H9 (cell line): ENCODE measurements around the gene CA12. TPM values are rescaled to one million over a fixed set of nuclear protein-coding genes. Genes with fewer than 3 reads are reported as not detected.

ENCODE experiments used
- DNase-seq: peaks from one replicate; pipeline ENCODE4 v3.0.0-alpha.2; 2017
- H2AFZ ChIP-seq: one replicate; pipeline ENCODE4 v1.6.1; 2013; ENCODE audit warnings: mild to moderate bottlenecking, low read length, control low read depth, moderate library complexity
- H2AK5ac ChIP-seq: 2 replicates; pipeline ENCODE4 v1.6.1; 2013; ENCODE audit warnings: low read length, control low read depth, mixed read lengths; ENCODE audit not compliant: insufficient read length
- H2BK120ac ChIP-seq: one replicate; pipeline ENCODE4 v1.6.1; 2013; ENCODE audit warnings: low read depth, mild to moderate bottlenecking, low read length, control low read depth, inconsistent platforms; ENCODE audit not compliant: poor library complexity, severe bottlenecking
- H2BK12ac ChIP-seq: 2 replicates; pipeline ENCODE4 v1.6.1; 2013; ENCODE audit warnings: low read length, control low read depth, mixed read lengths, low read depth; ENCODE audit not compliant: insufficient read length
- H2BK15ac ChIP-seq: 2 replicates; pipeline ENCODE4 v1.6.1; 2013; ENCODE audit warnings: low read depth, low read length, control low read depth
- H2BK20ac ChIP-seq: one replicate; pipeline ENCODE4 v1.6.1; 2013; ENCODE audit warnings: low read depth, mild to moderate bottlenecking, low read length, control low read depth, inconsistent platforms; ENCODE audit not compliant: poor library complexity, severe bottlenecking
- H2BK5ac ChIP-seq: 2 replicates; pipeline ENCODE4 v1.6.1; 2013; ENCODE audit warnings: low read length, control low read depth, mixed read lengths; ENCODE audit not compliant: insufficient read length
- H3K14ac ChIP-seq: 2 replicates; pipeline ENCODE4 v1.6.1; 2013; ENCODE audit warnings: low read length, control low read depth; ENCODE audit not compliant: insufficient read depth
- H3K18ac ChIP-seq: 2 replicates; pipeline ENCODE4 v1.6.1; 2013; ENCODE audit warnings: low read depth, mild to moderate bottlenecking, mixed read lengths, low read length, control low read depth; ENCODE audit not compliant: insufficient read length
- H3K23ac ChIP-seq: 2 replicates; pipeline ENCODE4 v1.6.1; 2013; ENCODE audit warnings: low read length, control low read depth, mixed read lengths, low read depth; ENCODE audit not compliant: insufficient read length
- H3K23me2 ChIP-seq: 2 replicates; pipeline ENCODE4 v1.6.1; 2013; ENCODE audit warnings: low read depth, mild to moderate bottlenecking, mixed read lengths, low read length, control low read depth; ENCODE audit not compliant: insufficient read length, poor library complexity, severe bottlenecking
- H3K27ac ChIP-seq: 2 replicates; pipeline ENCODE4 v1.5.1; 2013; ENCODE audit warnings: low read length, control low read depth, mixed read lengths, low read depth; ENCODE audit not compliant: insufficient read length
- H3K27me3 ChIP-seq: 2 replicates; pipeline ENCODE4 v1.6.1; 2013; ENCODE audit warnings: low read length, control low read depth, inconsistent platforms; ENCODE audit not compliant: insufficient read depth
- H3K4ac ChIP-seq: 2 replicates; pipeline ENCODE4 v1.6.1; 2013; ENCODE audit warnings: low read depth, mild to moderate bottlenecking, control low read depth, inconsistent platforms, low read length, moderate library complexity
- H3K4me1 ChIP-seq: 2 replicates; pipeline ENCODE4 v1.6.1; 2013; ENCODE audit warnings: low read length, control low read depth, inconsistent platforms; ENCODE audit not compliant: insufficient read depth
- H3K4me2 ChIP-seq: 2 replicates; pipeline ENCODE4 v1.6.1; 2013; ENCODE audit warnings: low read length, control low read depth, mixed read lengths; ENCODE audit not compliant: insufficient read length, insufficient read depth
- H3K56ac ChIP-seq: 2 replicates; pipeline ENCODE4 v1.6.1; 2013; ENCODE audit warnings: low read depth, mild to moderate bottlenecking, mixed read lengths, low read length, control low read depth; ENCODE audit not compliant: insufficient read length
- H3K79me1 ChIP-seq: 2 replicates; pipeline ENCODE4 v1.6.1; 2013; ENCODE audit warnings: low read depth, mild to moderate bottlenecking, moderate library complexity, low read length, control low read depth, inconsistent platforms; ENCODE audit not compliant: insufficient read depth, poor library complexity, severe bottlenecking
- H3K79me2 ChIP-seq: 2 replicates; pipeline ENCODE4 v1.6.1; 2013; ENCODE audit warnings: low read length, control low read depth, inconsistent platforms; ENCODE audit not compliant: insufficient read depth
- H3K9ac ChIP-seq: 2 replicates; pipeline ENCODE4 v1.6.1; 2013; ENCODE audit warnings: low read length, control low read depth, mixed read lengths; ENCODE audit not compliant: insufficient read length; ENCODE audit errors: extremely low read depth
- H3K9me3 ChIP-seq: one replicate; pipeline ENCODE4 v1.6.1; 2013; ENCODE audit warnings: low read depth, low read length, inconsistent platforms; ENCODE audit not compliant: control insufficient read depth
- H3T11ph ChIP-seq: one replicate; pipeline ENCODE4 v1.6.1; 2013; ENCODE audit warnings: mild to moderate bottlenecking, low read length, control low read depth, inconsistent platforms
- H4K20me1 ChIP-seq: one replicate; pipeline ENCODE4 v1.6.1; 2013; ENCODE audit not compliant: control insufficient read depth, insufficient read length, insufficient read depth
- H4K5ac ChIP-seq: 2 replicates; pipeline ENCODE4 v1.6.1; 2013; ENCODE audit warnings: low read depth, mild to moderate bottlenecking, mixed read lengths, low read length, control low read depth; ENCODE audit not compliant: insufficient read length
- H4K8ac ChIP-seq: replicated peaks from 2 replicates; pipeline ENCODE4 v1.6.1; 2013; ENCODE audit warnings: low read length, control low read depth, mixed read lengths, low read depth; ENCODE audit not compliant: insufficient read length
- H4K91ac ChIP-seq: 2 replicates; pipeline ENCODE4 v1.6.1; 2013; ENCODE audit warnings: low read depth, mild to moderate bottlenecking, moderate library complexity, mixed read lengths, low read length, control low read depth; ENCODE audit not compliant: insufficient read length
- H3K27ac Mint-ChIP-seq, 3 experiments: 2 replicates in 2 of 3; 3 replicates in 1 of 3; pipeline ENCODE4 v1.8.0; 2020 to 2021; ENCODE audit warnings: mixed read lengths in 3 of 3, mild to moderate bottlenecking in 1 of 3, moderate library complexity in 1 of 3
- H3K27me3 Mint-ChIP-seq: 2 replicates; pipeline ENCODE4 v1.8.0; 2021; ENCODE audit warnings: low read depth, mild to moderate bottlenecking, moderate library complexity, mixed read lengths
- H3K36me3 Mint-ChIP-seq, 3 experiments: 2 replicates in 2 of 3; 3 replicates in 1 of 3; pipeline ENCODE4 v1.8.0; 2020 to 2021; ENCODE audit warnings: low read depth in 3 of 3, mixed read lengths in 3 of 3; ENCODE audit not compliant: insufficient read depth in 1 of 3
- H3K4me1 Mint-ChIP-seq, 2 experiments: 2 replicates each; pipeline ENCODE4 v1.8.0; 2020; ENCODE audit warnings: mixed read lengths in 2 of 2
- H3K4me3 Mint-ChIP-seq, 2 experiments: 2 replicates in 1 of 2; 3 replicates in 1 of 2; pipeline ENCODE4 v1.8.0; 2020 to 2021; ENCODE audit warnings: mild to moderate bottlenecking in 2 of 2, mixed read lengths in 2 of 2, moderate library complexity in 1 of 2
- H3K9me3 Mint-ChIP-seq, 2 experiments: 2 replicates in 1 of 2; 3 replicates in 1 of 2; pipeline ENCODE4 v1.8.0; 2020; ENCODE audit warnings: mild to moderate bottlenecking in 2 of 2, mixed read lengths in 2 of 2, moderate library complexity in 1 of 2
- CTCF ChIP-seq: fragments of 200-600 bp; sonication (generic); conservative IDR thresholded peaks from 3 replicates; pipeline ENCODE4 v1.8.0; 2021; ENCODE audit warnings: antibody characterized with exemption, mild to moderate bottlenecking
- WGBS: extraction: QIAGEN DNeasy Blood & Tissue Kit; methylation state at CpG from one replicate; pipeline ENCODE4 v1.1.7; 2013; ENCODE audit warnings: missing lambda C conversion rate, low lambda C conversion rate, mixed read lengths; ENCODE audit not compliant: insufficient read length; ENCODE audit errors: extremely low coverage; 5-methylcytosine and 5-hydroxymethylcytosine counted together
- total RNA-seq: library from RNA; stranded (reverse); gene quantifications from 2 replicates; pipeline ENCODE4 v1.2.1, GENCODE V29; 2021

Gene CA12
- total RNA-seq, 1 experiment from 2014 or later: 0.68 TPM

- Histone ChIP-seq H2AK5ac (no peak overlapping the region), H4K91ac (no peak overlapping the region), H3K79me1 (no peaks in the 10 kb centered on the region), H3K18ac (no peak overlapping the region), H3K4me1 (no peaks in the 10 kb centered on the region), H2BK5ac (no peak overlapping the region), H3K9ac (no peak overlapping the region), H3T11ph (no peak overlapping the region), H3K4ac (no peak overlapping the region), H2BK120ac (no peak overlapping the region), H2BK12ac (no peak overlapping the region), H3K9me3 (no peaks in the 10 kb centered on the region), H2BK20ac (no peak overlapping the region), H3K56ac (no peak overlapping the region), H2BK15ac (no peak overlapping the region), H3K4me2 (no peak overlapping the region), H3K23ac (no peak overlapping the region), H3K79me2 (no peaks in the 10 kb centered on the region), H3K27ac (no peak overlapping the region), H4K5ac (no peak overlapping the region), H4K20me1 (no peaks in the 10 kb centered on the region), H3K14ac (no peak overlapping the region), H3K23me2 (no peaks in the 10 kb centered on the region), H4K8ac (no peak overlapping the region), H3K27me3 (no peaks in the 10 kb centered on the region), H2AFZ (no peak overlapping the region)
- H3K36me3 Mint-ChIP-seq: no peaks in the 10 kb centered on the region
- WGBS: no CpG with 5 or more reads among the region's 7 CpGs
- H3K27me3 Mint-ChIP-seq: peaks cover 2% of the 10 kb centered on the region; the same call in 1 of the 2 replicates
- H3K27ac Mint-ChIP-seq: no peak overlapping the region
- DNase-seq: no peak
- H3K4me3 Mint-ChIP-seq: no peak overlapping the region
- no peaks in the 10 kb centered on the region for H3K9me3 Mint-ChIP-seq
- TF ChIP-seq CTCF: no peak
- H3K4me1 Mint-ChIP-seq: peaks cover 12% of the 10 kb centered on the region in 2 experiments
These were observed 33.3 kb downstream of the CA12 start for GRCh38 chr15:63348392-63348791.
